B cell (primary cell): ENCODE data around the gene SYNC.

ENCODE experiments used
- EZH2 ChIP-seq: IDR thresholded peaks from 2 replicates; pipeline ENCODE4 v1.6.1; 2012; ENCODE audit warnings: borderline replicate concordance, low read depth, mild to moderate bottlenecking, moderate library complexity, low read length; ENCODE audit not compliant: insufficient read depth, poor library complexity, severe bottlenecking
- TF ChIP-seq, protein P1 (sequence below): fragments of 200-600 bp; IDR thresholded peaks from one replicate; pipeline ENCODE4 v1.8.0; 2022; ENCODE audit warnings: antibody characterized with exemption, mild to moderate bottlenecking

DNA sequence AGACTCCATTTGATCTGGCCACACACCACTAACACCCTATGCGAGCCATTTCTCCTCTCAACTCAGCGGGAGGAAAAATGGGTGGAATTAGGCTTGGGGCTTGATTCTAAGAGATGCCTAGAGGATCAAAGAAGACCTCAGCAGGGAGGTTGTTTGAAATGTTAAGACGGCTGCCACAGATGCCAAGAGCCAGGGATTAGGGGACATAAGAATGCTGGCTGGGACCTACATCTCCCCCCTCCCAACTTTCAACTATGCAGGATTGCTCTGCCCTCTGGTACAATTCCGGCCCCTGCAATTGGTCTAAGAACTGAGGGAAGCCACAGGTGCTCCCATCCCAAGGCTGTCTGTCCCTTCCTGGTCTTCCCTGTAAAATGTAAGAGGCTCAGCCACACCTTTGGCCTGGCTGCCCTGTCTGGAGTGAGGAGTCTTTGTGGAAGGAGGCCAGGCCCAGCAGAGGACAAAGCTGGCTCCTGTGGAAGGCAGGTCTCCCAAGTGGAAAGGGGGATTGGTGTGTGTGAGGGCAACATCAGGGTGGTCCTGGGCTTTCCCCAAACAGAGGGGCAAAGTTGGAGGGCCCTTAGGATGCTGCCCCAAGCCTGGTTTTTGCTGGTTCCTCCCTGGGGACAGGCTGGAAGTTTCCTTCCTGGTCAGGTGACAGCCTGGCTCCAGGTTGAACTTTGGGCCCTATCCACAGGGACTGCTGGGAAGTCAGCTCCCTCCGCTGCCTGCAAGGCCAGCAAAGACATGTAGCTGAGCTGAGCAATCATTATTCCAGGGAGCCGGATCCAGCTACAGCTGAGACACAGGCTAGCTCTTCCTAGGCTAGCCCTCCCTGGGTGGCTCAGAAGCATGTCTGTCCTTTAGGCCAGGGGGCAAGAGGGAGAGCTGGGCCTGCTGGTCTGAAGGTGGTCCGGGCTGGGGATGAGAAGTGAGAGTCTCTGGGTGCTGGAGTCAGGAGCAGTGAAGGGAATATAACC, 34.5 kb upstream of the SYNC start:
- TF ChIP-seq, protein P1, sequence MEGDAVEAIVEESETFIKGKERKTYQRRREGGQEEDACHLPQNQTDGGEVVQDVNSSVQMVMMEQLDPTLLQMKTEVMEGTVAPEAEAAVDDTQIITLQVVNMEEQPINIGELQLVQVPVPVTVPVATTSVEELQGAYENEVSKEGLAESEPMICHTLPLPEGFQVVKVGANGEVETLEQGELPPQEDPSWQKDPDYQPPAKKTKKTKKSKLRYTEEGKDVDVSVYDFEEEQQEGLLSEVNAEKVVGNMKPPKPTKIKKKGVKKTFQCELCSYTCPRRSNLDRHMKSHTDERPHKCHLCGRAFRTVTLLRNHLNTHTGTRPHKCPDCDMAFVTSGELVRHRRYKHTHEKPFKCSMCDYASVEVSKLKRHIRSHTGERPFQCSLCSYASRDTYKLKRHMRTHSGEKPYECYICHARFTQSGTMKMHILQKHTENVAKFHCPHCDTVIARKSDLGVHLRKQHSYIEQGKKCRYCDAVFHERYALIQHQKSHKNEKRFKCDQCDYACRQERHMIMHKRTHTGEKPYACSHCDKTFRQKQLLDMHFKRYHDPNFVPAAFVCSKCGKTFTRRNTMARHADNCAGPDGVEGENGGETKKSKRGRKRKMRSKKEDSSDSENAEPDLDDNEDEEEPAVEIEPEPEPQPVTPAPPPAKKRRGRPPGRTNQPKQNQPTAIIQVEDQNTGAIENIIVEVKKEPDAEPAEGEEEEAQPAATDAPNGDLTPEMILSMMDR = no peak
- no peak for TF ChIP-seq EZH2
